ENCODE measurements around the gene SLC25A45.
A peak's percentile ranks its signal among the peaks of the same experiment; 100 is the strongest.
"Not testable (repeated sequence)": the region's sequence is repeated elsewhere in the genome, so short reads cannot be mapped to it uniquely, and the experiment has no call there.

SLC25A45 gene

DNA sequence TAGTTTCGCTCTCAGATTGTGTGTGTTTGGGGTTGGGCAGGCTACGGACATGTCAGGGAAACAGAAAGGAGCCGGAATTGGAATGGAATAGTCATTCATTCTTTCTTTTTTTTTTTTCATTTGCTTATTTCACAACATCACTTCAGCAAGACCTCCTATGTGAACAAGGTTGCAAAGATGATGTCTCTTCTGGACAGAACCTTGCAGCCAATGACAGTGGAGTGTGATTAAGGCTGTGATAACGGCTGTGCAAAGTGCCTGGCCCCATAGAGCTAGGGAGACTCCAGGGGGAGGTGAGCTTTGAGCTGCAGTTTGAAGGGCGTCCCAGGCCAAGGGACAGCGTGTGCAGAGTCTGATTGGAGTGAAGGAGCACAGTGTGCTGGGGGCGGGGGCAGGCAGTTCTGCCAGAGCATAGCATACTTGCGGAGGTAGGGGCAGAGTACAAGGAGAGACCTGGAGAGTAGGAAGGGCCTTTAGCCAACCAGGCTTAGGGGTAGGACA, 24.5 kb downstream of the SLC25A45 start:
- DNase-seq, result no peak

DNA sequence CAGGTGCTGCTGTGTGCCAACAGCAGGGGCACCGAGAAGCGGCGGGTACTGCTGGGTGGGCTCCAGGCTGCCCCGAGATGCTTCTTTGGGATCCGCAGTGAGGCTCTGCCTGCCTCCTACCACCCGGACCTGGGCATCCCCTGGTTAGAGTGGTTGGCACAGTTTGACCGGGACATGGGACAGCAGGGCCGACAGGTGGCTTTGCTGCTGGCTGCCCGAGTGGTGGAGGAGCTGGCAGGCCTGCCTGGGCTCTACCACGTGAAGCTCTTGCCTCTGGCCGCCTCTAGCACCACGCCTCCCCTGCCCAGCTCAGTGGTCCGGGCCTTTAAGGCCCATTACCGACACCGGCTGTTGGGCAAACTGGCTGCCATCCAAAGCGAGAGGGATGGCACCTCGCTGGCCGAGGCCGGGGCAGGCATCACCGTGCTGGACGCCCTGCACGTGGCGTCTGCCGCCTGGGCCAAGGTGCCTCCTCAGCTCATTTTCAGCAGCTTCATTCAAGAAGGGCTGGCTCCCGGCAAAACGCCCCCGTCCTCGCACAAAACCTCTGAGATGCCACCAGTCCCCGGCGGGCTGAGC, 26.0 kb downstream of the SLC25A45 start:
- no peak for DNase-seq

DNA sequence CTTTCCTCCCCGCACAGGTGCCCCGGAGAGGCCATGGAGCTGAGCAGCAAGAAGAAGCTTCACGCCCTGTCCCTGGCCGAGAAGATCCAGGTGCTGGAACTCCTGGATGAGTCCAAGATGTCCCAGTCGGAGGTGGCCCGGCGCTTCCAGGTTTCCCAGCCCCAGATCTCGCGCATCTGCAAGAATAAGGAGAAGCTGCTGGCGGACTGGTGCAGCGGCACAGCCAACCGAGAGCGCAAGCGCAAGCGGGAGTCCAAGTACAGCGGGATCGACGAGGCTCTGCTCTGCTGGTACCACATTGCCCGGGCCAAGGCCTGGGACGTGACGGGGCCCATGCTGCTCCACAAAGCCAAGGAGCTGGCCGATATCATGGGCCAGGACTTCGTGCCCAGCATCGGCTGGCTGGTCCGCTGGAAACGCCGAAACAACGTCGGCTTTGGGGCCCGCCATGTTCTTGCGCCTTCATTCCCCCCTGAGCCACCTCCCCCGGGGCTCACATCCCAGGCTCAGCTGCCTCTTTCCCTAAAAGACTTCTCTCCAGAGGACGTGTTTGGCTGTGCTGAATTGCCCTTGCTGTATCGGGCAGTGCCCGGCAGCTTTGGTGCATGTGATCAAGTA, 26.6 kb downstream of the SLC25A45 start:
- DNase-seq, result no peak

DNA sequence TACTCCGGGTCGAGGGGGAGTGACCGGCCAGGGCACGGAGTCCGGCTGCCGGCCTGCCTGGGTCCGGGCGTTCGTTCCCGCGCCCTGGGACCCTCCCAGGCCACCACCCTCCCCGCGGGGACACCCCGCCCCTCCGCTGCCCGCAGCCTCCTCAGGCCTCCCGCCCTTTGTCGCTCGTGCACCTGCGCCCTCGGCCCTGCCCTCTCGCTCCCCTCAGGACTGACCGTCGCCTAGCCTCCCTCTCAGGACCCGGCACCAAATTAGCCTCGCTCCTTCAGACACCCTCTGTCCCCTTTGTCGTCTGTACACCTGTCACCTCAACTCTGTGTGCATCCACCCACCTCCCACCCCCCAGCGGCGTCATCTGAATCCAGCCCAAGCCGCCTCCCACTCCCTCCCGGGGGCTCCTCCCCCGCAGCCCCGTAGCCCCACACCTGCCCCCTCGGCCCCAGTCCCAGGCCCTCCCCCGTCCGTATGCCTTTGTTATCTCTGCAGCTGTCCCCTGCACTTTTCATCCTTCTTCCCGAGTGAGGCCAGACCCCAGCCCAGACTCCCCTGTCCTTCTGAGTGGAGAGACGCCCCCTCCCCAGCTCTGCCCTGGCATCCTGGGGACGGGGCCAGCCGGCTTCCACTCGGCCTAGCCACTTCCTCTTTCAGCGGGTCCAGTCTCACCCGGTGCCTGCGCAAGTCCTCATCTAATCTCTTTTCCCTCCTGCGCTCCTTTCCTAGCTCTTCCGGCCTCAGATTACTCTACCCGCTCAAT, 27.3 kb downstream of the SLC25A45 start:
- DNase-seq, result peak; percentile 37 to 74 (median 53)

DNA sequence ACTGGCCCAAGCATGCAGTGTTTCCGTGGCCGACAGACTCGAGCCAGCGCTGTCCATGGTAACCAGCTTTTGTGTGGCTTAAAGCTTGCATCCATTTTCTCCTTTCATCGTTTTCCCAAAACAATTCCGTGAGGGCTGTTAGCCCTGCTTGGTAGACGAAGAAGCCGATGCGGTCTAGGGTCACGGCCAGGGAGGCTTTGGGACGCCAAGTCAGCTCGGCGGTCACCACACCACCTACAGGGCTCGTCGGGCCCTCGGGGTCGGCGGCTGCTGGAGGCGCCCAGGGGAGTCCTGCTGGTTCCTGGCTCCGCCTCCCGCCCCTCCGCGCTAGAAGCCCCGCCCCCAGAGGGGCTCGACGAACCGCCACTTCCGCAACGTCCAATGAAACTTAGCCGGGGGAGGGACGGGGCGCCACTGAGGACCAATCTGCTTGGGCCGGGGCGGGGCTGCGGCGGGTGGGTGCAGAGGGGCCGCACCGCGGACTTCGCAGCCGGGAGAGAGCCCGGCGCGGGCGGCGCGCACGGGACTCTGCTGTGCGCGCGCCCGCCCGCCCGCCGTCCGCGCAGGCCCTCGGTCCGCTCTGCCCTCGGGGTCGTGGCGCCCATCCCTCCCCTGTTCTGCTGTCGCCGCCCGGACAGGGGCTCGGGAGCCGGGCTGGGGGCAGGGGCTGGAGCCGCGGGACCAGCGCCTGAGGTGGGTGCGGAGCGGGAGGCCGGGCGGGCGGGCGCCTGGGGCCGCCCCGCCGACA, 28.0 kb downstream of the SLC25A45 start, which contains the start of gene TIGD3:
TSS of gene TIGD3 (plus strand) at position 487 of the 748 bp plus-strand sequence. CDS start 1,058 bp downstream, outside the sequence.
- DNase-seq, result peak; percentile 86 to 97 (median 94)

DNA sequence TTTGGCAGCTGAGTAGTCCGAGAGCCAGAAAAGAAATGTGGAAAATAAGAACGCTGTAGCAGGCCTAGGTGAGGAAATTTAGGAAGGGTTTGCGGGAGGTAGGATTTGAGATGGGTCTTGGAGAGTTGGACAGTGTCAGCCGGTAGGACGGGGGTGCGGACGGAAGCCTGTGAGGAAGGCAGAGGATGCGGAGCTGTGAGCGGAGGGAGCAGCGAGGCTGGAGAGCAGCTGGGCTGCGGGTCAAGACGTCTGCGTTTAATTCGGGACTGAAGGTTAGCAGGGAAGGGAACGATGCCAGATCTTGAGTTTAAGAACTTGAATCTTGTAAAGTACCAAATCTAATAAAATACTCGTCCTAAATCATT, 28.6 kb downstream of the SLC25A45 start:
- DNase-seq, result no peak

DNA sequence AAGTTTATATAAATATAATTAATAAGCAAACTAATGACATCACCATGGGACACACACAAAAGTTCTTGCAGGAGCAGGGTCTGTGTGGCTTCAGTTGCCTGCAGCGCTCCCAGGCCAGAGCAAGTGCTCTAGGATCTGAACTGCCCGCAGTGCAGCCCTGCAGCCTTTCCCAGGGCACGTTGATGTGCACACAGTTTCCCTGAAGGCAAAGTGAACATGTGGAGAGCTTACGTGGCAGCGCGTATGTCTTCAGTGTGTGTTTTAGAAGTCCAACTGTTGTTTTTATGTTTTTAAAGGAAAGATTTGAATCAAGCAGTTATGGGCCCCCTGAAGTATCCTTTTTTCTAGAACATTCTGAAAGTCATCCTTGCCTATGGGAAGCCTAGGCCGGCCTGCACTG, 29.1 kb downstream of the SLC25A45 start:
- DNase-seq, result no peak

DNA sequence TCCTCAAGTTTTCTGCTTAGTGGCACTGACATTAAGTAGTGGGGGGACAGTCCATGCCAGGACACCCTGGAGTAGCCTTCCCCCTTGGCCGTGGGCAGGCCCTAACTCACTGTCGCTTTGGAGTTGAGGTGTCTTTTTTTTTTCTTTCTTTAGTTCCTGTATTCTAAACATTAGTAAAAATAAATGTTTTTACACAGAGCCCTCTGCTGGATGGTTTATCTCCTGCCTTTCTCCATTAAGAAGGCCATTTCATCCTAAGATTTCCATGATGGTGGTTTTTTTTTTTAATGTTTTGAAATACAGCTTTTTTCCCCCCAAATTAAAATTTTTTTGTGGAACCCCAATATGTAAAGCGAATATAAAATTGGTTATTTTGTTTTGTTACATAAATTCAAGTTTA, 29.7 kb downstream of the SLC25A45 start:
- no peak for DNase-seq

DNA sequence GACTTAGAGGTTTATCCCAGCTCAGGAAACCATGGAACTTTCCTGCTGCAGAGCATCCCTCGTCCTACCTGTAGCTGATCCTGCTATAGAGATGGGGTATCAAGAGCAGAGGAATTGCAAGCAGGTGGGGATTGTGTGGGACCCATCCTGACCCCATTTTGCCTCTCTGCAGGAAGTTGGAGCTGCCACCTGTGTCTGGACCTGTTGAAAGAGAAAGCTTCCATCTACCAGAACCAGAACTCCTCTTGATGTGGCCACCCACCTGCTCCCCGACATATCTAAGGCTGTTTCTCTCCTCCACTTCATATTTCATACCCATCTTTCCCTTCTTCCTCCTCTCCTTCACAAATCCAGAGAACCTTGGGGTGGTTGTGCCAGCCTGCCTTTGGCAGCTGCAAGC, 30.9 kb downstream of the SLC25A45 start:
- DNase-seq, result no peak

DNA sequence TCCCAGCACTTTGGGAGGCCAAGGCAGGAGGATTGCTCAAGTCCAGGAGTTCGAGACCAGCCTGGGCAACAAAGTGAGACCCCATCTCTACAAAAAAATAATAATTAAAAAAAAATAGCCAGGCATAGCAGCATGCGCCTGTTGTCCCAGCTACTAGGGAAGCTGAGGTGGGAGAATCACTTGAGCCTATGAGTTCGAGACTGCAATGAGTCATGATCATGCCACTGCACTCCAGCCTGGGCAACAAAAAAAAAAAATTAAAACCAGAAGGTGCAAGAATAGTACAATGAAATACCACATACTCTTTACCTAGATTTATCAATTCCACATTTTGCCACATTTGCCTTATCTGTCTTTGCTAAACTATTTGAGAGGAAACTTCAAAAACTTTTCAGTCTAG, 40.6 kb downstream of the SLC25A45 start:
- DNase-seq, result no peak

DNA sequence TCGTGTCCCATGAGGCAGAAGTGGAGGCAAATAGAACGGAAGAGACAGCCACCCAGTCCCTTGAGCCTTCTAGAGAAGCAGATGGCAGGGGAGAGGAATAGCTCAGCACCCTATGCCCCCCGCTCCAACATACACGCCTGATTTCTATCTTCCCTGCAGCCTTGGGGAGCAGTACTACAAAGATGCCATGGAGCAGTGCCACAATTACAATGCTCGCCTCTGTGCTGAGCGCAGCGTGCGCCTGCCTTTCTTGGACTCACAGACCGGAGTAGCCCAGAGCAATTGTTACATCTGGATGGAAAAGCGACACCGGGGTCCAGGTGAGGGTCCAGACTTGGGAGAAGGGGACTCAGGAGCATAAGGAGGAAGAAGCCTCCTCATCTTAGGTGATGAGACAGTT, 42.2 kb downstream of the SLC25A45 start:
- DNase-seq, result no peak

DNA sequence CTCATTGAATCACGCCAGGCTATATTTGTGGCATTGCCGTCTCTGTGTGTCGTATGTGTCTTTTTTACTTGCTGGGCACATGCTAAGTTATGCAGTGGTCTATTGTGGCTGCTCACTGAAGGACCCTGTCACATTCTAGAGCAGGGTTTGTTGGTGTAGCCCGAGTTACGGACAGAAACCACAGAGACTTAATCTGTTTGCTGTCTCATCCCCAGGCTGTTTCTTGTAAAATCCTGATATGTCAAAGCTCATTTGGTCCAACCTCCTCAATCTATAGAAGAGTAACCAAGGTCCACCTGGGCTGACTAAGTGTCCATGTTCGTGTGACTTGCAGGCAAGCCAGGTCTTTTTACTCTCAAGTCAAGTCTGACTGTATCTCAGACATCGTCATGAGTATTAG, 43.8 kb downstream of the SLC25A45 start:
- no peak for DNase-seq

DNA sequence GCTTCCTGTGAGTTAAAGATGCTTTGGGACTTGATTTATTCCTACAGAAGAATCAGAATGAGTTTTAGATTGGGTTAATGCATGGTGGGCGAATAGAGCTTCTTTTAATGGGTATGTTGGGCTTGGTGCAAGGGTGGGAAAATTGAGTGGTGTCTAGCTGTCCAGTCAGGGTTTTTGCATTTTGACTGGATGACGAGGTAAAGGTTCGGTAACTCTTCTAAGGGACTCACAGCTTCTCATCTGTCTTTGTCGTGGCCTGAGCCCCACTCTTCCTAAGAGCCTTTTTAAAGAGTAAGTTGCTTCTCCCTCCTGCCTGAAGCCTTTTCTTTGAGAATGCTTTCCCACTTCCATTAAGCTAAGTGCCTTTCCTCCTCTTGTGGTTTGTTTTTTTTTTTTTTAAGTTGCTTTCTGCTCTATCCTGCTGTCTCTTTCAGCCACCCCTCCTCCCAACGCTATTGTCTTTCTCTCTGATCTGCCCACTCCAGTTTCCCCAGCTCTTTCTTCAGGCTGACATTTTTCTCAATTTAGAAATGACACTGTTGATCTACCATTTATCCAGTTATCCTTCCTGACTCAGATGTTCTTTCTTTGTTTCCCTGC, 47.6 kb downstream of the SLC25A45 start:
- DNase-seq, result no peak

DNA sequence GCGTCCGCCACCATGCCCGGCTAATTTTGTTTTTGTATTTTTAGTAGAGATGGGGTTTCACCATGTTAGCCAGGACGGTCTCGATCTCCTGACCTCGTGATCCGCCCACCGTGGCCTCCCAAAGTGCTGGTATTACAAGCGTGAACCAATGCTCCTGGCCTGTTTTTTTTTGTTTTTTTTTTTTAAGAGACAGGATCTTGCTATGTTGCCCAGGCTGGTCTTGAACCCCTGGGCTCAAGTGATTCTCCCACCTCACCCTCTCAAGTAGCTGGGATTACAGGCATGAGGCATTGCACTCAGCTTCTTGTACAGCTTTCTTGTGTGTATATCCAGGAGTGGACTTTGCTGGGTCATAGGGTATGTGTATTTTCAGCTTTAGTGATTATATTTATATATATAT, 49.9 kb downstream of the SLC25A45 start:
- not testable (repeated sequence) for DNase-seq

DNA sequence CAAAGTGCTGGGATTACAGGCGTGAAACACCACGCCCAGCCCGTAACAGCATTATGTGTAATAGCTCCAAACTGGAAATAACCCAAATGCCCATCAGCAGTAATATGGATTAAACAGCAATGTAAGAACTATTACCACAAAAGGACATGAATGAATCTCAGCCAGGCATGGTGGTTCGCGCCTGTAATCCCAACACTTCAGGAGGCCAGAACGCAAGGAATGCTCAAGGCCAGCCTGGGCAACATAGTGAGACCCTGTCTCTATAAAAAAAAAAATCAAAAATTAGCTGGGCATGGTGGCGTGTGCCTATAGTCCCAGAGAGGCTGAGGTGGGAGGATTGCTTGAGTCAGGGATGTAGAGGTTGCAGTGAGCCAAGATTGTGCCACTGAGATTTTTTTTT, 51.9 kb downstream of the SLC25A45 start:
- DNase-seq, result no peak

DNA sequence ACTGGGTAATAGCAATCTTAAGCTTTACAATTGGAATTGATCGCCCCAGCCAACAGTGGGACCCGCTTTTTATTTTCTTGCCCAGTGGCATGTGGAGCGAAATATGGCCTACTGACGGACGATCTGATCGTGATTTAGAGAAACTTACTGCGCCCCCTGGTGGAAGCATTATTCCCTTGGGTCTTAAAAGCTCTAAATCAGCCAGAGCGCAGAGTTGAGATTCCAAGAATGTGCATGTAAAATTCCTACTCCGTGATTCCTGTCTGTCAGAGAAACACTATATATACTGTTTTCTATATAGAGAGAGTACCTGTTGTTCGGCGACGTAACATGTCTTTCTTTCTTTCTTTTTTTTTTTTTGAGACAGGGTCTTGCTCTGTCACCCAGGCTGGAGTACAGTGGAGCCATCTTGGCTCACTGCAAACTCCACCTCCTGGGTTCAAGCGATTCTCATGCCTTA, 52.5 kb downstream of the SLC25A45 start:
- DNase-seq, result peak; percentile 51 to 84 (median 76)

DNA sequence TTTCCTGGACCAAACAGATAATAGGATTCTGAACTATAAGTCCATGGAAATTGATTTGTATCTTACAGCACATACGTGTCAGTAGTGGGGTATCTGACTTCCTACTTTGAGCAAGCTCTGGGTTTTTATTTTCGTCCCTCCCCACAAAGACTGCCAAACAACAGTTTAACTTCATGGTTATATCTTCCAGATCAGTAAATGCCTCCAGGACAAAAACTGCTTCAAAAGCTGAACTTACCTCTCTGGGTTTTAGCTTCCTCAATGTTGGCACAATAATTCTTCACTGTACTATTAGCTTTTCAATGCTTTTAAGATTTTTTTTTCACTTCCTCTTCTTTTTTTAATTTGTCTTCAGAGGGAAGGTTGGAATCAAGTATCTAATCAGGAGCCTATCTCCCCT, 53.0 kb downstream of the SLC25A45 start:
- DNase-seq, result no peak

DNA sequence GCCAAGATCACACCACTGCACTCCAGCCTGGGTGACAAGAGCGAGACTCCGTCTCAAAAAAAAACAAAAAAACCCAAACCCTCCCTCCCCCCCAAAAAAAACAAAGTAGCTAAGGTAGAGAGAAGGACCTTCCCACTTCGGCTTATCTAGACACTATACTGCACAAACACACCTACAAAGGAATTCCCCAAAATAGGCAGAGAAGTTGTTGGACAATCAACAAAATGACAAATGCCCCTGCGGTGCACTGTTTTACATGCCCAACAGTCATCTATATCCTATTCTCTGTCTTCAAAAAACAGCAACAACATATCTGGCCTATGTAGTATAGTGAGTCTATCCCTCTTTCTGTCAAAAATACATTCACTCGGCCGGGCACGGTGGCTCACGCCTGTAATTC, 55.4 kb downstream of the SLC25A45 start:
- no peak for DNase-seq

DNA sequence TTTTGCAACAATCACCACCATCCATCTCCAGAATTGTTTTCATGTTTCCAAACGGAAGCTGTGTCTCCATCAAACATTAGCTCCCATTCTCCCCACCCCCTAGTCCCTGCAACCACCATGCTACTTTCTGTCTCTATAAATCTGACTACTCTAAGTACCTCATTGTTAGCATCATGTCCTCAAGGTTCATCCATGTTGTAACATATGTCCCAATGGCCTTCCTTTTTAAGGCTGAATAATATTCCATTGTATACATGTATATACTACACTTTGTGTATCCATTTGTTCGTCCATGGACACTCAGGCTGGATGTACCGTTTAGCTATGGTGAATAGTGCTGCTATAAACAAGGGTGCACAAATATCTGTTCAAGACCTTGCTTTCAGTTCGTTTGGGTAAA, 57.0 kb downstream of the SLC25A45 start:
- no peak for DNase-seq
